ENCODE results near the gene ZFP69.
A peak's percentile ranks its signal among the peaks of the same experiment; 100 is the strongest.

Gene ZFP69

DNA sequence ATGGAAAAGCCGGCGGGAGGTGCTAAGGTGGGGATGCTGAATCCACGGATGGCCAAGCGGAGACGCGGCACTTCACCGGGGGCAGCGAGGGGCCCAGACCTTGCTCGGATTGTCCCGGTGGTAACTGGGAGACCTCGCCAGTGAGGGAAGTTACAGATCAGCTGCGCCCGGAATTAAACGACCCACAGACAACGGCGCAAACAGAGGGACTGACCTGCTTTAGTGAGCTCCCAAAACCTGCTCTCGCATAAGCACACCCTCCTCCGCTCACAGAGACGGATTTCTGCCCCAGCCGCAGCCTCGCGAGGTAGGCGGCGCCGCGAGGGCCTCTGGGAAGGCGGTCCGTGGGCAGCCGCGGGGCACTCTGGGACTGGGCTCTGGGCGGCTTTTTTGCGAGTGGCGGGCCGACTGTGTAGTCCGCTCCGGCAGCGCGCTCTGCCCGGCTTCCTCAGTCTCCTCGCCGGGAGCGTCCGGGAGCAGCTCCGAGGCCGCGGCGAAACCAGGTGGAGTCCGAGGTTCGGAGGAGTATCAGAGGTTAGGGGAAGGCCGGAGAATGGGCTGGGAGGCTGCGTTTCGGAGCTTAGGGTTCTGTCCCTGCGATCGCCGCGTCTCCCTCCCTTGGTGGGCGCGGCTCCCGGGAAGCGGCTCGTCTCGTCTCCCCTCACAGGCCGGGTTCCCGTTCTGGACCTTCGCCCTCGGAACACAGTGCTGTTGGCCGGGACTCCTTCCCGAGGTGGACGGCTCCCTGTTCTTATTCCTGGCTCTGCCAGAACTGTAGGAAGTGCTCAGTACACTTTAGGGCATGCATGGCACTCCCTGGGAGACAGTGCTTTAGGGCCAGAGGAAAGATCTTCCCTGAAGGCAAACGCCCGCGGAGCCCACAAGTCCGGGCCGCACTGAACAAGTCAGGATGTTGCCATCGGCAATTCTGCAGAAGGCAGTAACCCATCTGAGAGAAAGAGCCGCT is 31.6 kb downstream of the ZFP69 start, which contains the start of gene EXO5:
Gene EXO5 (plus strand): TSS at position 393 of the 967 bp plus-strand sequence. CDS start 5,778 bp downstream, outside the sequence.
- peak; percentile 87 for DNase-seq

- DNase-seq, result no peak
These were observed 42.4 kb downstream of the ZFP69 start for GRCh38 chr1:40519517-40519916.

DNA sequence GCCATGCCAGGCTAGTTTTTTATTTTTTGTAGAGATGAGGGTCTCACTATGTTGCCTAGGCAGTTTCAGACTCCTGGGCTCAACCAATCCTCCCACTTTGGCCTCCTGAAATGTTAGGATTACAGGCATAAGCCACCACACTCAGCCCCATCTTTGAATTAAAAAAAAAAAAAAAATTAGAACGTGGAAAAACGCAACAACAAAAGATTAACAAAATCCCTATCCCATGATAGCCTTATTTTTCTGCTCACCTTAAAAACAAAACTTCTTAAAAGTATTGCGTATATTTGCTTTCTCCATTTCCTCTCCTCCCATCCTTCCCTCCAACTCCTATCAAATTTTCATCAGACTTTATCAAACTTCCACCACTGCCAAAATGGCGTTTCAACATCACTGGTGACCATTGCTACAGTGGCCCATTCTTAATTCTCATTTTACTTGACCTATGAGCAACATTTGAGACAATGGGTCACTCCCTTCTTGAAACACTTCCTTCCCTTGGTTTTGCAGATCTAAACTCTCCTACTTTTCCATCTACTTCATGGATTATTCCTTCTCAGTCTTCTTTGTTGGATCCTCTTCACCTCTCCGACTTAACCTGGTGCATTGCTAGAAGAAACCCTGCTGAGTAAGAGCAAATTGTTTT is 53.8 kb downstream of the ZFP69 start:
- peak; percentile 2 for DNase-seq

- peak; percentile 89 for DNase-seq
These were observed 54.4 kb downstream of the ZFP69 start, which contains the start of gene ZNF684 for GRCh38 chr1:40531381-40532061. Gene ZNF684 (plus strand): TSS chr1:40531637. CDS start chr1:40533167, 1,530 bp downstream.

GRCh38 chr1:40532062-40532389 is 54.9 kb downstream of the ZFP69 start:
- no peak for DNase-seq

- DNase-seq, result peak; percentile 6
These were observed 55.8 kb downstream of the ZFP69 start for GRCh38 chr1:40532844-40533424.

- no peak for DNase-seq
These were observed 57.5 kb downstream of the ZFP69 start for GRCh38 chr1:40534589-40534988.

- no peak for DNase-seq
These were observed 58.6 kb downstream of the ZFP69 start for GRCh38 chr1:40535732-40536131.

- no peak for DNase-seq
These were observed 62.2 kb downstream of the ZFP69 start for GRCh38 chr1:40539338-40539737.

Data from right kidney (tissue), 1 donor.